ENCODE results near the gene RGS6.

DNA sequence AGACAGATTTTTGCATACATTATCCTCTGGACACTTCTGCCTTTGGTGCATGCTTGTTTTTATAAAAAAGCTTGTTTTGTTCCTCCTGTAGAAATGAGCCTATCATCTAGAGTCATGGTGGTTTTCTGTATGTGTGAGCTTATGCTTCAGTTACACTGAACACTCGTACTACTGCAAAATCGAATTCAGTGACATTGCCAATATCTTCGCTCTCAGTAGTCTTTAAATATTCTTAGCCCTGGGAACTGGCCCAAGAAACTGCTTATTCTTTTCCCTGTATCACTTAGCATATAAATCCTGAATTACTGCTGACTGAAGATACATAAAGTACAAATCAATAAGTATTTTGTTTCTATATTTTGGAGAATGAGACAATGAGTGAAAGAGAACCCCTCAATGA, 70.5 kb downstream of the RGS6 start:
- TF ChIP-seq CTCF (IDR thresholded peaks at IDR 0.05) = no peak
- TF ChIP-seq POLR2AphosphoS5 (IDR thresholded peaks at IDR 0.05) = no peak
- TF ChIP-seq POLR2A (IDR thresholded peaks at IDR 0.05) = no peak
